Muscle layer of duodenum (tissue), 2 donors: ENCODE data around the gene CBX7.

Source experiments
- H3K27ac ChIP-seq: one replicate; pipeline ENCODE4 v1.7.0; 2013; ENCODE audit warnings: mild to moderate bottlenecking, low read length
- H3K27me3 ChIP-seq: one replicate; pipeline ENCODE4 v1.7.0; 2013; ENCODE audit warnings: low read depth, mild to moderate bottlenecking, control low read depth, low read length
- H3K36me3 ChIP-seq, 2 donors: one replicate each; pipeline ENCODE4 v1.7.0; 2013; ENCODE audit warnings: low read length in 2 of 2, control low read depth in 1 of 2, mild to moderate bottlenecking in 1 of 2; ENCODE audit not compliant: insufficient read depth in 2 of 2, control insufficient read depth in 1 of 2
- H3K4me1 ChIP-seq, 2 donors: one replicate each; pipeline ENCODE4 v1.7.0; 2013; ENCODE audit warnings: low read length in 2 of 2, mild to moderate bottlenecking in 2 of 2, control low read depth in 1 of 2, moderate library complexity in 1 of 2; ENCODE audit not compliant: insufficient read depth in 2 of 2, control insufficient read depth in 1 of 2
- H3K4me3 ChIP-seq, 2 donors: one replicate each; pipeline ENCODE4 v1.7.0; 2013; ENCODE audit warnings: low read length in 2 of 2, low read depth in 1 of 2, mild to moderate bottlenecking in 1 of 2
- H3K9me3 ChIP-seq, 2 donors: one replicate each; pipeline ENCODE4 v1.7.0; 2013; ENCODE audit warnings: low read length in 2 of 2, control low read depth in 1 of 2, mild to moderate bottlenecking in 1 of 2; ENCODE audit not compliant: control insufficient read depth in 1 of 2
- donor health status: healthy.

Gene CBX7

DNA sequence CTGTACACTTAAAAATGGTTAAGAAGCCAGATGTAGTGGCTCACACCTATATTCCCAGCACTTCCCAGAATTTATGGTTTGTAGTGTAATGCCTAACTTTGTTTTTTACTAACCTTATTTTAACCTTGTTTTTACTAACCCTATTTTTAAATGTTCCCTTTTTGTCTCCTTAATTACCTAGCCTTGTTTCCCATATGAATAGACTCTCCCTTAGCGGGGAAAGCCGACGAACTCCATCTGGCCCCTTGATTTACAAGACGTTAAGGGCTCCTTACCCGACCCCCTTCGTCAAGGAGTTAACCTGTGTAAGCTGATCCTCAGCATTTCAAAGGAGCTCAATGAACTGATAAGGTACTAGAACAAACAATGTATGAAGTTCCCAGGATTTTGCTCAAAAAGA lies 38.4 kb downstream of the CBX7 start:
- Histone ChIP-seq H3K36me3 (no peaks in the 10 kb centered on the region), H3K27me3 (no peaks in the 10 kb centered on the region), H3K4me1 (no peaks in the 10 kb centered on the region), H3K4me3 (no peak overlapping the region), H3K9me3 (no peaks in the 10 kb centered on the region), H3K27ac (no peak overlapping the region)

- Histone ChIP-seq H3K27ac (no peak overlapping the region), H3K4me3 (no peak overlapping the region), H3K27me3 (no peaks in the 10 kb centered on the region), H3K9me3 (no peaks in the 10 kb centered on the region), H3K4me1 (no peaks in the 10 kb centered on the region), H3K36me3 (no peaks in the 10 kb centered on the region)
Measured at GRCh38 chr22:39110631-39111561, 41.6 kb downstream of the CBX7 start.

GRCh38 chr22:39109361-39109760 lies 43.1 kb downstream of the CBX7 start:
- Histone ChIP-seq H3K9me3 (no peaks in the 10 kb centered on the region), H3K27me3 (no peaks in the 10 kb centered on the region), H3K36me3 (no peaks in the 10 kb centered on the region), H3K27ac (no peak overlapping the region), H3K4me1 (no peaks in the 10 kb centered on the region), H3K4me3 (no peak overlapping the region)

- Histone ChIP-seq H3K4me3 (no peak overlapping the region), H3K36me3 (no peaks in the 10 kb centered on the region), H3K27ac (no peak overlapping the region), H3K27me3 (no peaks in the 10 kb centered on the region), H3K4me1 (no peaks in the 10 kb centered on the region), H3K9me3 (no peaks in the 10 kb centered on the region)
Measured at GRCh38 chr22:39108487-39108886, 44.0 kb downstream of the CBX7 start.

DNA sequence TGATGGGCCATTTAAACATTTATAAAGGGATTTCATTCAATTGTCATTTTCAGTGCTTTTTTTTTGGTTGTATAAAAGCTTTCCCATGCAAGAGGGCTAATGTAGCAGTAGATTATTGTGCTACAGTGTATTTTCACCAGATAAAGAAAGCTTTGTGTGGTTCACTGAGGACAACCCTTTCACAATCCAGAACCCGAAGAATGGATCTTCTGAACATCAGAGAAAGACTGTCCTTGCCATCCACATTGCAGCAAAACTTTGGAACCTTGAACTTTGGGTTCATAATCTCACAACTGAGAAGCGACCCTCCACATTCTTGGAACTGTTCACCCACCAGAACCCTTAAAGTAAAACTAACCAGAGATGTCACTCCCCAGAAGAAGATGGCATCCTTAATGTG lies 46.2 kb downstream of the CBX7 start:
- Histone ChIP-seq H3K27ac (no peak overlapping the region), H3K36me3 (no peaks in the 10 kb centered on the region), H3K4me3 (no peak overlapping the region), H3K4me1 (no peaks in the 10 kb centered on the region), H3K27me3 (no peaks in the 10 kb centered on the region), H3K9me3 (no peaks in the 10 kb centered on the region)

DNA sequence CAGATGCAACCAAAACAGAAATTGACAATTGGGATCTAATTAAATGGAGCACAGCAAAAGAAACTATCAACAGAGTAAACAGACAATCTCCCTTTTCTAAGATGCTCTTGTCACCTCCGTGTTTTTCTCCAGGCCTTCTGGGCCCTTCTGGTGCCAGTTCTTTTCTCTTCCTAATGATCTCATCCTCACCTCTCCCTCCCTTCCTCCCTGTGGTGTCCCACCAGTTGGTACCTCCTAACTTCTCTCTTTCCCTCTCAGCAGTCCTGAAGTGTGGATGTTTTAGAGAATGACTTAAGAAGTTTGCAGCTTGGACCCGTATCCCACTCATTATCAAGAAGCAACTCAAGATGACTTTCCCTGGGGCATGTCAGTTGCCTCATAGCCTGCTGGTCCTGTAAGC lies 49.0 kb downstream of the CBX7 start:
- no peaks in the 10 kb centered on the region for H3K27me3 ChIP-seq

DNA sequence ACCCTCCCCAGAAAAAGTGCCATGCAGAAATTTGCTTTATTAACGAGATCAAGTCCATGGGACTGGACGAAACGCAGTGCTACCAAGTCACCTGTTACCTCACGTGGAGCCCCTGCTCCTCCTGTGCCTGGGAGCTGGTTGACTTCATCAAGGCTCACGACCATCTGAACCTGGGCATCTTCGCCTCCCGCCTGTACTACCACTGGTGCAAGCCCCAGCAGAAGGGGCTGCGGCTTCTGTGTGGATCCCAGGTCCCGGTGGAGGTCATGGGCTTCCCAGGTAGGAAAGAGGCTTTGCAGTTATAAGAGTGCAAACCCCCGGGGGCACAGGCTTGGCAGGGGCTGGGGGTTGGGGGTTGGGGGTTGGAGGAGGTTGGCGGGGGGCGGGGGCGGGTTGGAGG lies 51.3 kb downstream of the CBX7 start:
- H3K9me3 ChIP-seq, result no peaks in the 10 kb centered on the region
- H3K4me1 ChIP-seq, result peaks cover 0 to 4% of the 10 kb centered on the region in 2 donors
- H3K36me3 ChIP-seq, result no peaks in the 10 kb centered on the region
- no peak overlapping the region for H3K4me3 ChIP-seq
- no peaks in the 10 kb centered on the region for H3K27me3 ChIP-seq
- no peak overlapping the region for H3K27ac ChIP-seq

More for the DNA sequence above, 49.0 kb downstream of the CBX7 start:
- Histone ChIP-seq H3K27ac (no peak overlapping the region), H3K9me3 (no peaks in the 10 kb centered on the region), H3K4me1 (no peaks in the 10 kb centered on the region), H3K36me3 (no peaks in the 10 kb centered on the region), H3K4me3 (no peak overlapping the region)

DNA sequence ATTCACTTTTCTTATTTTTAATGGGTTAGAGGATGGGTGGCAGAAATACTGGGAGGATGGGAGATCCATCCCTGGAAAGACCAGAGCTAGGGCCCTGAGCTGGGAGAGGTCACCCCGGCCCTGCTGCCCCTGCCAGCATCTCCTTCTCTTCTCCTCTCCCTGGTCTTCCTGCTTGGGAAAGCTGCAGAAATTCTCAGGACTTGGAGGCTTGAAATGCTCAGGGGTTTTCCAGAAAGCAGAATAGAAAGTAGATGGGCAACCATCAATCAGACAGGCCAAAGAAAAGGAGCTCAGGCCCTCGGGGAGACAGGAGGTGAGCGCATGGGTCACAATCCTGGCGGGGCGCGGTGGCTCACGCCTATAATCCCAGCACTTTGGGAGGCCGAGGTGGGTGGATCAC lies 53.9 kb downstream of the CBX7 start:
- Histone ChIP-seq H3K4me1 (peaks cover 0 to 4% of the 10 kb centered on the region in 2 donors), H3K27me3 (no peaks in the 10 kb centered on the region), H3K27ac (no peak overlapping the region), H3K9me3 (no peaks in the 10 kb centered on the region), H3K4me3 (no peak overlapping the region), H3K36me3 (no peaks in the 10 kb centered on the region)

GRCh38 chr22:39098026-39098425 lies 54.5 kb downstream of the CBX7 start:
- Histone ChIP-seq H3K9me3 (no peaks in the 10 kb centered on the region), H3K4me3 (no peak overlapping the region), H3K4me1 (peaks cover 0 to 4% of the 10 kb centered on the region in 2 donors), H3K27ac (no peak overlapping the region), H3K36me3 (no peaks in the 10 kb centered on the region), H3K27me3 (no peaks in the 10 kb centered on the region)

DNA sequence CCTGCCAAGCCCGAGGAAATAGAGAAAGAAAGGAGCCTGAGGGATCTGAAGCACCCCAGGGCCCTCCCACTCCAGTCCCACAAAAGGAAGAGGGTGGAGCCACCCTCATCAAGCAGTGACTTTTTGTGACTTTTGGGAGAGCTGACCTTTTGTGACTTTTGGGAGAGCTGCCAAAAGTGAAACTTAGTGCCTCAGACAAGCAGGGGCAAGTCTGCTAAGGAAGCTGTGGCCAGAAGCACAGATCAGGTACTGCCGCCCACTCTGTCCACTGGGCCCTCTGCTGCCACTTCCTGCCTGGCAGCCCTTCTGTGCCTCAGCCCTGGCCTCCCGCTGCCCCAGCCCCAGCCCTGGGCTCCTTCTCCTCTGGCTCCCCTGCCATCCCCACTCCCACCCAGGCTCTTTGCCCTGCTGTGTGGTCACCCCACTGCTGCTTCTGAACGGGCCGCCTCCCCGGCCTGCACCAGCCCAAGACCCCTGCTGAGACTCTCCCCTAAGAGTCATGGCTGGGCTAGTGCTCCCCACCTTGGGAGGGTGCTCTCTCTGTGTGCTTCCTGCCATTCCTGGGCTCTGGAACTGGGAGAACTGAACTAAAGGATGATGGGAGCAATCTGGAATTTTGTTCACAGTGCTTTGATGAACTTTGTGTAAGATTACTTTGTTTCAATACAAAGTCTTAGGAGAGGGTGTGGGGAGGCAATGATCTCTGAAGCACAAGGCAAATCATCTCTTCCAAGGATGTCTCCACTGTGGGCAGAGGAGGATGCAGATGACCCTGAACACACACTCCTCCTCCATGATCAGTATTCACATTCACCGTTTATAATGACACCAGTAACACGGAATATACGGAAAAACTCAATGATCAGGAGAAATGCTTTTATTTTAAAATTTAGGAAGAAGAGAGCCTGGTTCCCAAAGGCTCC lies 55.1 kb downstream of the CBX7 start, which contains the start of gene APOBEC3H:
APOBEC3H (plus strand) TSS at position 147 of the 923 bp plus-strand sequence. CDS start 3,035 bp downstream, outside the sequence.
- H3K4me1 ChIP-seq, result peaks cover 0 to 4% of the 10 kb centered on the region in 2 donors
- no peaks in the 10 kb centered on the region for H3K36me3 ChIP-seq

GRCh38 chr22:39095971-39096370 lies 56.5 kb downstream of the CBX7 start:
- Histone ChIP-seq H3K27ac (no peak overlapping the region), H3K27me3 (no peaks in the 10 kb centered on the region), H3K4me3 (no peak overlapping the region), H3K36me3 (no peaks in the 10 kb centered on the region), H3K9me3 (no peaks in the 10 kb centered on the region), H3K4me1 (peaks cover 0 to 4% of the 10 kb centered on the region in 2 donors)

More for the DNA sequence above, 55.1 kb downstream of the CBX7 start, which contains the start of gene APOBEC3H:
- Histone ChIP-seq H3K9me3 (no peaks in the 10 kb centered on the region), H3K27ac (no peak within 1 kb of the TSS), H3K4me3 (no peak within 1 kb of the TSS), H3K27me3 (no peaks in the 10 kb centered on the region)
